Neural cell (in vitro differentiated cells): Measurements from ENCODE around the gene RNF44. TPM values are rescaled to one million over a fixed set of nuclear protein-coding genes. Genes with fewer than 3 reads are reported as not detected.

Experiments used
- H2AFZ ChIP-seq: fragments of 200-600, 300-800 bp; sonication (generic), shearing (Covaris generic); 2 replicates; pipeline ENCODE4 v1.6.0; 2014; ENCODE audit warnings: low read depth, mild to moderate bottlenecking, antibody characterized with exemption, low read length, moderate library complexity
- H3F3A ChIP-seq: fragments of 200-600 bp; shearing (Covaris generic); 2 replicates; pipeline ENCODE4 v1.6.1; 2016; ENCODE audit warnings: mild to moderate bottlenecking, moderate library complexity, mixed read lengths, antibody characterized with exemption, low read length; ENCODE audit not compliant: insufficient read depth, poor library complexity, severe bottlenecking
- H3K27ac ChIP-seq: fragments of 200-600, 300-800 bp; sonication (generic), shearing (Covaris generic); 2 replicates; pipeline ENCODE4 v1.5.1; 2014; ENCODE audit warnings: mild to moderate bottlenecking, low read length, moderate library complexity
- H3K27me3 ChIP-seq: fragments of 300-800, 200-600 bp; sonication (generic), shearing (Covaris generic); 2 replicates; pipeline ENCODE4 v1.6.0; 2014; ENCODE audit warnings: mild to moderate bottlenecking, low read depth, low read length, moderate library complexity; ENCODE audit not compliant: insufficient read depth
- H3K36me3 ChIP-seq: fragments of 300-800, 200-600 bp; sonication (generic), shearing (Covaris generic); 2 replicates; pipeline ENCODE4 v1.5.1; 2014; ENCODE audit warnings: mild to moderate bottlenecking, antibody characterized with exemption, low read length, moderate library complexity; ENCODE audit not compliant: insufficient read depth
- H3K4me2 ChIP-seq: fragments of 300-800, 200-600 bp; sonication (generic), shearing (Covaris generic); 2 replicates; pipeline ENCODE4 v1.6.0; 2014; ENCODE audit warnings: mild to moderate bottlenecking, low read length
- H3K4me3 ChIP-seq: fragments of 300-800, 200-600 bp; sonication (generic), shearing (Covaris generic); 2 replicates; pipeline ENCODE4 v1.5.1; 2014; ENCODE audit warnings: mild to moderate bottlenecking, low read length, moderate library complexity
- H3K79me2 ChIP-seq: fragments of 200-600 bp; shearing (Covaris generic); replicated peaks from 2 replicates; pipeline ENCODE4 v1.6.0; 2014; ENCODE audit warnings: mild to moderate bottlenecking, low read length, moderate library complexity; ENCODE audit not compliant: insufficient read depth
- H3K9ac ChIP-seq: fragments of 300-800, 200-600 bp; sonication (generic), shearing (Covaris generic); 2 replicates; pipeline ENCODE4 v1.6.1; 2016; ENCODE audit warnings: mild to moderate bottlenecking, low read length, mixed read lengths
- H3K9me2 ChIP-seq: fragments of 200-600 bp; shearing (Covaris generic); 2 replicates; pipeline ENCODE4 v1.6.1; 2016; ENCODE audit warnings: mild to moderate bottlenecking, low read length, mixed read lengths; ENCODE audit not compliant: insufficient read depth
- H3K9me3 ChIP-seq: fragments of 200-600, 300-800 bp; sonication (generic), shearing (Covaris generic); 2 replicates; pipeline ENCODE4 v1.6.1; 2016; ENCODE audit warnings: mild to moderate bottlenecking, mixed run types, low read length, moderate library complexity, mixed read lengths
- H4K20me1 ChIP-seq: fragments of 200-600 bp; shearing (Covaris generic); 2 replicates; pipeline ENCODE4 v1.6.1; 2016; ENCODE audit warnings: mild to moderate bottlenecking, mixed run types; ENCODE audit not compliant: insufficient read depth
- EP300 ChIP-seq: fragments of 450-650 bp; conservative IDR thresholded peaks from 2 replicates; pipeline ENCODE4 v1.6.1; 2014; ENCODE audit warnings: antibody characterized with exemption, mild to moderate bottlenecking, moderate library complexity; ENCODE audit not compliant: poor library complexity, severe bottlenecking
- EZH2 ChIP-seq: fragments of 200-600, 300-800 bp; shearing (Covaris generic), sonication (generic); IDR thresholded peaks from 2 replicates; pipeline ENCODE4 v1.6.1; 2014; ENCODE audit warnings: antibody characterized with exemption, low read length, borderline replicate concordance, mild to moderate bottlenecking; ENCODE audit not compliant: insufficient read depth, poor library complexity, severe bottlenecking
- MXI1 ChIP-seq: fragments of 450-650 bp; conservative IDR thresholded peaks from 2 replicates; pipeline ENCODE4 v1.6.1; 2014; ENCODE audit warnings: antibody characterized with exemption, mild to moderate bottlenecking; ENCODE audit not compliant: poor library complexity, severe bottlenecking
- POLR2AphosphoS5 ChIP-seq: IDR thresholded peaks from 2 replicates; pipeline ENCODE4 v1.6.1; 2012
- RAD21 ChIP-seq: fragments of 450-650 bp; conservative IDR thresholded peaks from 2 replicates; pipeline ENCODE4 v1.6.1; 2014; ENCODE audit warnings: antibody characterized with exemption, mild to moderate bottlenecking, moderate library complexity
- SMC3 ChIP-seq: fragments of 450-650 bp; conservative IDR thresholded peaks from 2 replicates; pipeline ENCODE4 v1.6.1; 2014; ENCODE audit warnings: antibody characterized with exemption, mild to moderate bottlenecking, moderate library complexity; ENCODE audit not compliant: poor library complexity
- TAF1 ChIP-seq: IDR thresholded peaks from 2 replicates; pipeline ENCODE4 v1.6.1; 2012; ENCODE audit warnings: low read depth
- polyA plus RNA-seq: library from polyadenylated mRNA; depleted of rRNA; stranded (reverse); fragments of >200 nt; gene quantifications from 2 replicates; pipeline ENCODE4 v1.2.3, GENCODE V29; 2014
- TF ChIP-seq, protein P1 (sequence below): IDR thresholded peaks from 2 replicates; pipeline ENCODE4 v1.6.1; 2012; ENCODE audit warnings: borderline replicate concordance
- TF ChIP-seq, protein P2 (sequence below): fragments of 450-650 bp; IDR thresholded peaks from 2 replicates; pipeline ENCODE4 v1.5.1; 2014; ENCODE audit warnings: antibody characterized with exemption, mild to moderate bottlenecking, moderate library complexity; ENCODE audit not compliant: poor library complexity, severe bottlenecking

Gene RNF44
- polyA plus RNA-seq, 1 donor from 2014 or later, result 22.2 TPM

DNA sequence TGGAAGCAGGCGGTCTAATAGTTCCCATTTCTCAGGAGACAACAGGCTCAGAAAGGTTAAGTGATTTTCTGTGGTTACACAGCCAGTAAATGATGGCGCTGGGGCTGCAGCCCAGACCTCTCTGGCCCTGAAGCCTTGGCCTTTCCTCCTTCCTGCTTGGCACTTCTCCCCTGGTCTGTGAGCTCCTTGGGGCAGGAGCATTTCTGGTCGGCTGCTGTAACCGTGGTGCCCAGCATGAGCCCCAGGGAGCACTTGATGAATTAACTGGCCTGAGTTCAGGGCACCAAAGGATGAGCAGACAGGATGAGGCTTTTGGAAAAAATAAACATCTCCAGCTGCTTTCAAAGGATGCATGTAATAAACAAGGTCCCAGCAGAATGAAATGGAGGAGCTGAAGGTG is 42.1 kb upstream of the RNF44 start:
- H3K9ac ChIP-seq, result no peak overlapping the region
- H3K27ac ChIP-seq, result no peak overlapping the region
- TF ChIP-seq SMC3 (no peak), EZH2 (no peak), RAD21 (no peak), MXI1 (no peak), POLR2AphosphoS5 (no peak), EP300 (no peak)
- TF ChIP-seq, protein P1, sequence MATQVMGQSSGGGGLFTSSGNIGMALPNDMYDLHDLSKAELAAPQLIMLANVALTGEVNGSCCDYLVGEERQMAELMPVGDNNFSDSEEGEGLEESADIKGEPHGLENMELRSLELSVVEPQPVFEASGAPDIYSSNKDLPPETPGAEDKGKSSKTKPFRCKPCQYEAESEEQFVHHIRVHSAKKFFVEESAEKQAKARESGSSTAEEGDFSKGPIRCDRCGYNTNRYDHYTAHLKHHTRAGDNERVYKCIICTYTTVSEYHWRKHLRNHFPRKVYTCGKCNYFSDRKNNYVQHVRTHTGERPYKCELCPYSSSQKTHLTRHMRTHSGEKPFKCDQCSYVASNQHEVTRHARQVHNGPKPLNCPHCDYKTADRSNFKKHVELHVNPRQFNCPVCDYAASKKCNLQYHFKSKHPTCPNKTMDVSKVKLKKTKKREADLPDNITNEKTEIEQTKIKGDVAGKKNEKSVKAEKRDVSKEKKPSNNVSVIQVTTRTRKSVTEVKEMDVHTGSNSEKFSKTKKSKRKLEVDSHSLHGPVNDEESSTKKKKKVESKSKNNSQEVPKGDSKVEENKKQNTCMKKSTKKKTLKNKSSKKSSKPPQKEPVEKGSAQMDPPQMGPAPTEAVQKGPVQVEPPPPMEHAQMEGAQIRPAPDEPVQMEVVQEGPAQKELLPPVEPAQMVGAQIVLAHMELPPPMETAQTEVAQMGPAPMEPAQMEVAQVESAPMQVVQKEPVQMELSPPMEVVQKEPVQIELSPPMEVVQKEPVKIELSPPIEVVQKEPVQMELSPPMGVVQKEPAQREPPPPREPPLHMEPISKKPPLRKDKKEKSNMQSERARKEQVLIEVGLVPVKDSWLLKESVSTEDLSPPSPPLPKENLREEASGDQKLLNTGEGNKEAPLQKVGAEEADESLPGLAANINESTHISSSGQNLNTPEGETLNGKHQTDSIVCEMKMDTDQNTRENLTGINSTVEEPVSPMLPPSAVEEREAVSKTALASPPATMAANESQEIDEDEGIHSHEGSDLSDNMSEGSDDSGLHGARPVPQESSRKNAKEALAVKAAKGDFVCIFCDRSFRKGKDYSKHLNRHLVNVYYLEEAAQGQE, result no peak
- TF ChIP-seq, protein P2, sequence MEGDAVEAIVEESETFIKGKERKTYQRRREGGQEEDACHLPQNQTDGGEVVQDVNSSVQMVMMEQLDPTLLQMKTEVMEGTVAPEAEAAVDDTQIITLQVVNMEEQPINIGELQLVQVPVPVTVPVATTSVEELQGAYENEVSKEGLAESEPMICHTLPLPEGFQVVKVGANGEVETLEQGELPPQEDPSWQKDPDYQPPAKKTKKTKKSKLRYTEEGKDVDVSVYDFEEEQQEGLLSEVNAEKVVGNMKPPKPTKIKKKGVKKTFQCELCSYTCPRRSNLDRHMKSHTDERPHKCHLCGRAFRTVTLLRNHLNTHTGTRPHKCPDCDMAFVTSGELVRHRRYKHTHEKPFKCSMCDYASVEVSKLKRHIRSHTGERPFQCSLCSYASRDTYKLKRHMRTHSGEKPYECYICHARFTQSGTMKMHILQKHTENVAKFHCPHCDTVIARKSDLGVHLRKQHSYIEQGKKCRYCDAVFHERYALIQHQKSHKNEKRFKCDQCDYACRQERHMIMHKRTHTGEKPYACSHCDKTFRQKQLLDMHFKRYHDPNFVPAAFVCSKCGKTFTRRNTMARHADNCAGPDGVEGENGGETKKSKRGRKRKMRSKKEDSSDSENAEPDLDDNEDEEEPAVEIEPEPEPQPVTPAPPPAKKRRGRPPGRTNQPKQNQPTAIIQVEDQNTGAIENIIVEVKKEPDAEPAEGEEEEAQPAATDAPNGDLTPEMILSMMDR, result no peak
- H2AFZ ChIP-seq, result no peak overlapping the region
- H3K9me3 ChIP-seq, result no peaks in the 10 kb centered on the region
- no peaks in the 10 kb centered on the region for H3K27me3 ChIP-seq
- no peaks in the 10 kb centered on the region for H3K79me2 ChIP-seq
- no peak overlapping the region for H3K4me2 ChIP-seq
- H4K20me1 ChIP-seq, result no peaks in the 10 kb centered on the region
- no peak overlapping the region for H3K4me3 ChIP-seq
- H3K9me2 ChIP-seq, result no peaks in the 10 kb centered on the region
- H3F3A ChIP-seq, result no peaks in the 10 kb centered on the region
- no peaks in the 10 kb centered on the region for H3K36me3 ChIP-seq

DNA sequence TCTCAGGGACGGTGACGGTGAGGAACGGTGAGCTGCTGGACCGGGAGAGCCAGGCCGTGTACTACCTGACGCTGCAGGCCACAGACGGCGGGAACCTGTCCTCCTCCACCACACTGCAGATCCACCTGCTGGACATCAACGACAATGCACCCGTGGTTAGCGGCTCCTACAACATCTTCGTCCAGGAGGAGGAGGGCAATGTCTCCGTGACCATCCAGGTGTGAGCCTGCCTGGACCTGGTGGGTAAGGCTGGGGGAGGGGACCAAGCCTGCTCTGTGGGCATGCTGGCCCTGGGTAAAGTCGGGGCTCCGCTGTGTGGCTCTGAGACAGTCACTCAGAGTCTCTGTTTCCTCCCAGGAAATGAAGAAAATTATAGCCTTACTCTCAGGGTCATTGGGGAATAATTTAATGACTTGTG is 41.2 kb upstream of the RNF44 start:
- Histone ChIP-seq H3K79me2 (no peaks in the 10 kb centered on the region), H3K4me3 (no peak overlapping the region), H3K36me3 (no peaks in the 10 kb centered on the region), H4K20me1 (no peaks in the 10 kb centered on the region), H3K9me2 (no peaks in the 10 kb centered on the region), H3K27ac (no peak overlapping the region), H3K27me3 (no peaks in the 10 kb centered on the region), H3K4me2 (no peak overlapping the region), H3F3A (no peaks in the 10 kb centered on the region), H3K9ac (no peak overlapping the region), H3K9me3 (no peaks in the 10 kb centered on the region), H2AFZ (no peak overlapping the region)
- TF ChIP-seq EP300 (no peak), MXI1 (no peak), EZH2 (no peak), SMC3 (peak; percentile 31), RAD21 (no peak), POLR2AphosphoS5 (no peak), TAF1 (no peak)
- TF ChIP-seq, protein P2, result peak; percentile 29
- TF ChIP-seq, protein P1, result no peak
